Sigmoid colon (tissue), 7 donors: ENCODE data around the gene ZNF180. TPM values are rescaled to one million over a fixed set of nuclear protein-coding genes. Genes with fewer than 3 reads are reported as not detected.

Experiments
- DNase-seq: peaks from one replicate; pipeline ENCODE4 v3.0.0-alpha.2; 2019
- H3K27ac ChIP-seq, 4 donors: fragments of 200-600 bp; sonication (generic); one replicate each; pipeline ENCODE4 v1.5.1; 2016 to 2019; ENCODE audit warnings: mild to moderate bottlenecking in 1 of 4
- H3K27me3 ChIP-seq, 3 donors: fragments of 200-600 bp; sonication (generic); one replicate each; pipeline ENCODE4 v1.5.1; 2019; ENCODE audit warnings: mild to moderate bottlenecking in 1 of 3
- H3K36me3 ChIP-seq, 4 donors: fragments of 200-600 bp; sonication (generic); one replicate each; pipeline ENCODE4 v1.5.1; 2016 to 2019
- H3K4me1 ChIP-seq, 4 donors: fragments of 200-600 bp; sonication (generic); one replicate each; pipeline ENCODE4 v1.5.1; 2017 to 2019
- H3K4me3 ChIP-seq, 4 donors: fragments of 200-600 bp; sonication (generic); one replicate each; pipeline ENCODE4 v1.5.1; 2017 to 2019; ENCODE audit warnings: mild to moderate bottlenecking in 2 of 4, moderate library complexity in 1 of 4
- H3K9me3 ChIP-seq, 4 donors: fragments of 200-600 bp in 3 of 4; sonication (generic) in 3 of 4; one replicate each; pipeline versions ENCODE4 v1.5.1 to v1.6.1; 2013 to 2019
- EP300 ChIP-seq, 4 donors: sonication (generic); formaldehyde crosslinking; IDR thresholded peaks; one replicate each; pipeline ENCODE4 v1.6.1; 2017; ENCODE audit warnings: antibody characterized with exemption in 4 of 4
- POLR2A ChIP-seq, 2 donors: fragments of 450-650 bp; IDR thresholded peaks; one replicate each; pipeline ENCODE4 v1.6.1; 2016; ENCODE audit warnings: antibody characterized with exemption in 2 of 2, mild to moderate bottlenecking in 2 of 2, moderate library complexity in 2 of 2
- POLR2AphosphoS5 ChIP-seq, 4 donors: sonication (generic); formaldehyde crosslinking; IDR thresholded peaks; one replicate each; pipeline ENCODE4 v1.6.1; 2017; ENCODE audit warnings: antibody characterized with exemption in 4 of 4
- WGBS, 2 donors: extraction: QIAGEN DNeasy Blood & Tissue Kit; methylation state at CpG; one replicate each; pipeline ENCODE4 v1.1.7; 2013; 5-methylcytosine and 5-hydroxymethylcytosine counted together
- intact Hi-C: fragments of 100-400 bp; cut with DNase I; formaldehyde crosslinking; loops from one replicate; pipeline ENCODE4 v1.15.1; 2023
- polyA plus RNA-seq, 3 donors: library from polyadenylated mRNA; stranded (reverse); fragments of 200-250 nt; gene quantifications; one replicate each; pipeline ENCODE4 v1.2.3, GENCODE V29; 2013
- total RNA-seq, 4 donors: library from RNA; depleted of rRNA; stranded (reverse); fragments of >200 nt; gene quantifications; one replicate each; pipeline ENCODE4 v1.1.0, GENCODE V29; 2016
- TF ChIP-seq, protein P1 (sequence below), 4 experiments: fragments of 450-650 bp in 3 of 4; fragments of 200-600 bp in 1 of 4; IDR thresholded peaks; one replicate each; pipeline ENCODE4 v1.5.1; 2016 to 2019; ENCODE audit warnings: antibody characterized with exemption in 4 of 4, mild to moderate bottlenecking in 3 of 4, moderate library complexity in 2 of 4
- donor health status: healthy with polysubstance abuse.
- donor health status: Bipolar disorder and iron deficiency.
- donor health status: healthy.

Gene ZNF180
- total and polyA plus RNA-seq, 7 donors: 2.4 to 19.5 (median 8.4) TPM

DNA sequence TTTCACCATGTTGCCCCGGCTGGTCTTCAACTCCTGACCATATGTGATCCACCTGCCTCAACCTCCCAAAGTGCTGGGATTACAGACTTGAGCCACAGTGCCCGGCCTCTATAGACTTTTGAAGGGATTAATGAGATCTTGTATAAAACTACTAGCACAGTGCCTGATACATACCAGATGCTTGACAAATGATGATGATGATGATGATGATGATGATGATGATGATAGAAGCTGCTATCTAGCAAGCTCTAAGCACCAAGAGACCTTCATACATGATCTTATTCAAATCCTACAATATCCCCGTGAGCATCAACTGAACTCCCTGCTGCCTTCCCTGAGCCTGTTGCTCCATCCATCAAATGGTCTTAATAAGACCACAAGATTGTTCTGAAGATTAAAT is 14.7 kb upstream of the ZNF180 start:
- Histone ChIP-seq H3K4me1 (no peaks in the 10 kb centered on the region), H3K36me3 (no peaks in the 10 kb centered on the region), H3K27ac (no peak overlapping the region), H3K4me3 (no peak overlapping the region), H3K9me3 (no peaks in the 10 kb centered on the region), H3K27me3 (peaks cover 0 to 14% (median 0%) of the 10 kb centered on the region in 3 donors)
- WGBS, 2 donors: 83 to 88% methylated on average over 3 of the region's 3 CpGs
- no peak for DNase-seq
- TF ChIP-seq EP300 (IDR thresholded peaks at IDR 0.05) (no peak), POLR2A (IDR thresholded peaks at IDR 0.05) (no peak), POLR2AphosphoS5 (IDR thresholded peaks at IDR 0.05) (no peak)
- TF ChIP-seq, protein P1, sequence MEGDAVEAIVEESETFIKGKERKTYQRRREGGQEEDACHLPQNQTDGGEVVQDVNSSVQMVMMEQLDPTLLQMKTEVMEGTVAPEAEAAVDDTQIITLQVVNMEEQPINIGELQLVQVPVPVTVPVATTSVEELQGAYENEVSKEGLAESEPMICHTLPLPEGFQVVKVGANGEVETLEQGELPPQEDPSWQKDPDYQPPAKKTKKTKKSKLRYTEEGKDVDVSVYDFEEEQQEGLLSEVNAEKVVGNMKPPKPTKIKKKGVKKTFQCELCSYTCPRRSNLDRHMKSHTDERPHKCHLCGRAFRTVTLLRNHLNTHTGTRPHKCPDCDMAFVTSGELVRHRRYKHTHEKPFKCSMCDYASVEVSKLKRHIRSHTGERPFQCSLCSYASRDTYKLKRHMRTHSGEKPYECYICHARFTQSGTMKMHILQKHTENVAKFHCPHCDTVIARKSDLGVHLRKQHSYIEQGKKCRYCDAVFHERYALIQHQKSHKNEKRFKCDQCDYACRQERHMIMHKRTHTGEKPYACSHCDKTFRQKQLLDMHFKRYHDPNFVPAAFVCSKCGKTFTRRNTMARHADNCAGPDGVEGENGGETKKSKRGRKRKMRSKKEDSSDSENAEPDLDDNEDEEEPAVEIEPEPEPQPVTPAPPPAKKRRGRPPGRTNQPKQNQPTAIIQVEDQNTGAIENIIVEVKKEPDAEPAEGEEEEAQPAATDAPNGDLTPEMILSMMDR (IDR thresholded peaks at IDR 0.05): no peak
- intact Hi-C loops: no loop called here

DNA sequence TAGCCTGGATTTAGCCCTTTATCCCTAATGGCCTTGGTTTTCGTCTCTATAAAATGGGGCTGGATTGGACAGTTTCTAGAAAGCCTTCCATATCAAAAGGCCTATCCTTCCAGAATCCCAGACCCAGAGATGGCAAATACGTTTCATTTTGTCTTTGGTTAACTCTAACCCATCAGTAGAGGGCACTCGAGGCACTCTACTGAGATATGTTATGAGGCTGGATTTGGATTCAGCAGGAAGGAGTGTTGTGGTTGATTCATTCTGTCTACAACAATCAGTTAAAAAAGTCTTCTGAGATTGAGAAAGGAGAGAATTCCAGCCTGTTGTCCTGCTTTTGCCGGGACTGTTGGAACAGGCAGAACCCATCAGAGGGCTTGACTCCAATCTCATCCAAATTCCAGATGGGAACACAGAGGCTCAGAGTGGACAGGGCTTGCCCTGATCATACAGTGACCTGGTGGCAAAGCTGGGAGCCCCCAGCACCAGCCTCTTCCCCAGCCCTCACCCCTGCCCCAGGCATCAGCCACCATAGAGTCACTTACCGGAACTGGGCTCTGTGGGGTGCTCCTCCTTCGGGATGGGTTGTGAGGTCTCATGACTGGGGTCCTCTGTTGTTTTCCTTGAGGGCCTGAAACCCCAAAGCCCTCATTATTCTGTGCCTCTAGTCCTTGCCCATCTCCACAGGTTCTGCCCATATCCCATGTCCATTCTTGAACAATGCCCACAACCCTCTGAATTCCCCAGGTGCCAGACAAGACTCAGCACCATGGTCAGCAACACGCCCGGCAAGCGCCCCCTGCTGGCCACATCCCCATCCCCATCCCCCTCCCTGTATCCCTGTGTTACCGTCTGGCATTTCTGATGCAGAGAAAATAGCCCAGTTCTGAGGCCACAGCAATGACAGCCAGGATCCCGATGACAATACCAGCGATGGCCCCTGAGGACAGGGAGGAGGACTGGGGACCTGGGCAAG is 12.3 kb upstream of the ZNF180 start:
- Histone ChIP-seq H3K9me3 (no peaks in the 10 kb centered on the region), H3K4me1 (no peaks in the 10 kb centered on the region), H3K27me3 (peaks cover 0 to 14% (median 0%) of the 10 kb centered on the region in 3 donors), H3K27ac (no peak overlapping the region), H3K4me3 (no peak overlapping the region), H3K36me3 (no peaks in the 10 kb centered on the region)
- no peak for TF ChIP-seq POLR2AphosphoS5 (IDR thresholded peaks at IDR 0.05)
- no peak for TF ChIP-seq POLR2A (IDR thresholded peaks at IDR 0.05)
- TF ChIP-seq, protein P1 (IDR thresholded peaks at IDR 0.05): peak in 1 of 4 experiments; percentile 16
- WGBS, 2 donors: 31 to 34% methylated on average over 12 of the region's 12 CpGs
- intact Hi-C loops: no loop called here
- DNase-seq: no peak

GRCh38 chr19:44509478-44509877 is 9.2 kb upstream of the ZNF180 start:
- intact Hi-C loops: no loop called here
- peaks cover 0 to 5% (median 0%) of the 10 kb centered on the region in 4 donors for H3K9me3 ChIP-seq
- DNase-seq: no peak
- TF ChIP-seq, protein P1 (IDR thresholded peaks at IDR 0.05): no peak
- TF ChIP-seq POLR2A (IDR thresholded peaks at IDR 0.05): no peak
- TF ChIP-seq POLR2AphosphoS5 (IDR thresholded peaks at IDR 0.05): no peak
- no peak for TF ChIP-seq EP300 (IDR thresholded peaks at IDR 0.05)
- no peak overlapping the region for H3K4me3 ChIP-seq
- H3K4me1 ChIP-seq: no peaks in the 10 kb centered on the region
- H3K27ac ChIP-seq: no peak overlapping the region
- peaks cover 0 to 9% (median 0%) of the 10 kb centered on the region in 3 donors for H3K27me3 ChIP-seq
- no peaks in the 10 kb centered on the region for H3K36me3 ChIP-seq

DNA sequence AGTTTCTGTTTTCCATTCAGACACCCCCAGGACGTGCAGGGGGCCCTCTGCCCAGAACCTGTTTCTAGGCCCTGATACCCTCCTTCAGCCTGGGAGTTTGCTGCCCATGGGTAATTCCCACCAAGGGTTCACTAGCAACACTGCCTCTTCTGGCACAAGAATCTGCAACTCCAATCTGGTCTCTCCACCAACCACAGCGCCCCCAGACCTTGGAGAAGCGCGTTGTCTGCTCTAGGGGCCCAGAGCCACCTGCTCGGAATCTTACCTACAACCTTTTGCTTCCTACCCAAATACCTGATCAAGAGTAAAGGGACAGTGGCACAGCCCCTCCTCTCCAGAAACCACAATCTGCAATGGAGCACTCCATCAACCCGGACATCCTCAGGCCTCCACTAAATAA is 763 bp downstream of the ZNF180 start:
- TF ChIP-seq POLR2A (IDR thresholded peaks at IDR 0.05) (no peak), EP300 (IDR thresholded peaks at IDR 0.05) (no peak), POLR2AphosphoS5 (IDR thresholded peaks at IDR 0.05) (no peak)
- TF ChIP-seq, protein P1 (IDR thresholded peaks at IDR 0.05): no peak
- Histone ChIP-seq H3K27me3 (no peaks in the 10 kb centered on the region), H3K9me3 (peaks cover 14 to 35% (median 23%) of the 10 kb centered on the region in 4 donors), H3K4me3 (peak overlapping the region; percentile 67 to 90 (median 80)), H3K4me1 (peaks cover 0 to 20% (median 16%) of the 10 kb centered on the region in 4 donors), H3K36me3 (peaks cover 15 to 30% (median 27%) of the 10 kb centered on the region in 4 donors), H3K27ac (peak overlapping the region in 2 of 4 donors; percentile 82 to 89)
- 29 to 33% methylated on average over 6 of the region's 6 CpGs for whole genome bisulfite sequencing, 2 donors
- intact Hi-C loops: no loop called here
- no peak for DNase-seq
